Measurements from ENCODE around the gene NT5DC1. TPM values are rescaled to one million over a fixed set of nuclear protein-coding genes. Genes with fewer than 3 reads are reported as not detected.

Gene NT5DC1
- total RNA-seq, 1 donor from 2014 or later = 16.0 TPM

GRCh38 chr6:116271149-116271708 is 170.6 kb downstream of the NT5DC1 start:
- peaks cover 12% of the 10 kb centered on the region for H3K36me3 Mint-ChIP-seq (ENCODE audit: unreplicated experiment)
- no peak overlapping the region for H3K4me3 Mint-ChIP-seq (ENCODE audit: unreplicated experiment)
- no peak overlapping the region for H3K27ac Mint-ChIP-seq (ENCODE audit: unreplicated experiment)
- no peaks in the 10 kb centered on the region for H3K27me3 Mint-ChIP-seq (ENCODE audit: unreplicated experiment)
- H3K4me1 Mint-ChIP-seq (ENCODE audit: unreplicated experiment) = peaks cover 12% of the 10 kb centered on the region
- TF ChIP-seq, protein P1, sequence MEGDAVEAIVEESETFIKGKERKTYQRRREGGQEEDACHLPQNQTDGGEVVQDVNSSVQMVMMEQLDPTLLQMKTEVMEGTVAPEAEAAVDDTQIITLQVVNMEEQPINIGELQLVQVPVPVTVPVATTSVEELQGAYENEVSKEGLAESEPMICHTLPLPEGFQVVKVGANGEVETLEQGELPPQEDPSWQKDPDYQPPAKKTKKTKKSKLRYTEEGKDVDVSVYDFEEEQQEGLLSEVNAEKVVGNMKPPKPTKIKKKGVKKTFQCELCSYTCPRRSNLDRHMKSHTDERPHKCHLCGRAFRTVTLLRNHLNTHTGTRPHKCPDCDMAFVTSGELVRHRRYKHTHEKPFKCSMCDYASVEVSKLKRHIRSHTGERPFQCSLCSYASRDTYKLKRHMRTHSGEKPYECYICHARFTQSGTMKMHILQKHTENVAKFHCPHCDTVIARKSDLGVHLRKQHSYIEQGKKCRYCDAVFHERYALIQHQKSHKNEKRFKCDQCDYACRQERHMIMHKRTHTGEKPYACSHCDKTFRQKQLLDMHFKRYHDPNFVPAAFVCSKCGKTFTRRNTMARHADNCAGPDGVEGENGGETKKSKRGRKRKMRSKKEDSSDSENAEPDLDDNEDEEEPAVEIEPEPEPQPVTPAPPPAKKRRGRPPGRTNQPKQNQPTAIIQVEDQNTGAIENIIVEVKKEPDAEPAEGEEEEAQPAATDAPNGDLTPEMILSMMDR (IDR thresholded peaks at IDR 0.05) = no peak
- H3K9me3 Mint-ChIP-seq (ENCODE audit: unreplicated experiment) = no peaks in the 10 kb centered on the region
- DNase-seq (ENCODE audit: extremely low spot score, unreplicated experiment) = no peak

DNA sequence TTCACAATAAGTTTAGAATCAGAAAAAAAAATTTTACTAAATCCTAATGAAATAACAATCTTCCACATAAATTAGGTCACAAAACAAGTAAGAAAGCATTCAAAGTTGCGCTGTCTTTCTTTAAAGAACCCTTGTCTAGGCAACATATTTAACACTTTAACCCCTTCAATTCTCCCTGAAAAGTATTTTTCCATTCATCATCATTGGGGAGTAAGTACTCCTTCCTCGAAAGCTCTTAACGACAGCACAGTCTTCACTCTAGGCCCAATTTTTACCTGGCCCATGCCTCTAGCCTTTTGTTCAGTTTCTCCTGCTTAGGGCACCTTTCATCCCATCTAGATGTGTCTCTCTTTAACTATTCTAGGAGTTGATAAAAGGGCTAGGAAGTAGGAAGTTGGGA is 176.5 kb downstream of the NT5DC1 start:
- DNase-seq (ENCODE audit: extremely low spot score, unreplicated experiment) = no peak
- H3K27ac Mint-ChIP-seq (ENCODE audit: unreplicated experiment) = peak overlapping the region; percentile 16
- no peaks in the 10 kb centered on the region for H3K27me3 Mint-ChIP-seq (ENCODE audit: unreplicated experiment)
- peaks cover 52% of the 10 kb centered on the region for H3K4me1 Mint-ChIP-seq (ENCODE audit: unreplicated experiment)
- H3K36me3 Mint-ChIP-seq (ENCODE audit: unreplicated experiment) = peaks cover 24% of the 10 kb centered on the region
- peak overlapping the region; percentile 97 for H3K4me3 Mint-ChIP-seq (ENCODE audit: unreplicated experiment)
- TF ChIP-seq, protein P1 (IDR thresholded peaks at IDR 0.05) = no peak
- no peaks in the 10 kb centered on the region for H3K9me3 Mint-ChIP-seq (ENCODE audit: unreplicated experiment)

GRCh38 chr6:116278481-116278829 is 177.8 kb downstream of the NT5DC1 start:
- TF ChIP-seq, protein P1 (IDR thresholded peaks at IDR 0.05) = no peak
- DNase-seq (ENCODE audit: extremely low spot score, unreplicated experiment) = no peak
- H3K27ac Mint-ChIP-seq (ENCODE audit: unreplicated experiment) = peak overlapping the region; percentile 98
- H3K4me3 Mint-ChIP-seq (ENCODE audit: unreplicated experiment) = peak overlapping the region; percentile 97
- no peaks in the 10 kb centered on the region for H3K9me3 Mint-ChIP-seq (ENCODE audit: unreplicated experiment)
- H3K27me3 Mint-ChIP-seq (ENCODE audit: unreplicated experiment) = no peaks in the 10 kb centered on the region
- peaks cover 55% of the 10 kb centered on the region for H3K4me1 Mint-ChIP-seq (ENCODE audit: unreplicated experiment)
- H3K36me3 Mint-ChIP-seq (ENCODE audit: unreplicated experiment) = peaks cover 24% of the 10 kb centered on the region

DNA sequence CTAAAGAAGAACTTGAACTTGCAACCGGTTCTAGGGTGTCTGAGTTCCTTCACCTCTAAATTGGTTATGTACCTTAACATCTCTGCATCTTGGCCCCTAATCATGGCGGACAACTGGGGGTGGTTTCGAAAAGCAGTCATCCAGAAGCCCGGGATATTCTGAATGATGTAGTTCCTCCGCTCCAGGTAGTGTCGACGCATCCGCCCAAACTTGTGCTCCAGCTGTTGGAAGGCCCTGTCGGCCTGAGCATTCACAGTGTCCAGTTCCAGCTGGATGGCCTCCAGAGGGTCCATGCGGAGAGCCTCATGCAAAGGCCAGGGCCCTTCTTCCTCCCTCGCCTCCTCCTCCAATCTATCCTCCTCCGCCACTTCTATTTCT is 178.2 kb downstream of the NT5DC1 start:
- Mint-ChIP-seq H3K27me3 (ENCODE audit: unreplicated experiment) (no peaks in the 10 kb centered on the region), H3K36me3 (ENCODE audit: unreplicated experiment) (peaks cover 24% of the 10 kb centered on the region), H3K4me3 (ENCODE audit: unreplicated experiment) (peak overlapping the region; percentile 97), H3K27ac (ENCODE audit: unreplicated experiment) (peak overlapping the region; percentile 98), H3K9me3 (ENCODE audit: unreplicated experiment) (no peaks in the 10 kb centered on the region), H3K4me1 (ENCODE audit: unreplicated experiment) (peaks cover 55% of the 10 kb centered on the region)
- TF ChIP-seq, protein P1 (IDR thresholded peaks at IDR 0.05) = no peak
- no peak for DNase-seq (ENCODE audit: extremely low spot score, unreplicated experiment)

DNA sequence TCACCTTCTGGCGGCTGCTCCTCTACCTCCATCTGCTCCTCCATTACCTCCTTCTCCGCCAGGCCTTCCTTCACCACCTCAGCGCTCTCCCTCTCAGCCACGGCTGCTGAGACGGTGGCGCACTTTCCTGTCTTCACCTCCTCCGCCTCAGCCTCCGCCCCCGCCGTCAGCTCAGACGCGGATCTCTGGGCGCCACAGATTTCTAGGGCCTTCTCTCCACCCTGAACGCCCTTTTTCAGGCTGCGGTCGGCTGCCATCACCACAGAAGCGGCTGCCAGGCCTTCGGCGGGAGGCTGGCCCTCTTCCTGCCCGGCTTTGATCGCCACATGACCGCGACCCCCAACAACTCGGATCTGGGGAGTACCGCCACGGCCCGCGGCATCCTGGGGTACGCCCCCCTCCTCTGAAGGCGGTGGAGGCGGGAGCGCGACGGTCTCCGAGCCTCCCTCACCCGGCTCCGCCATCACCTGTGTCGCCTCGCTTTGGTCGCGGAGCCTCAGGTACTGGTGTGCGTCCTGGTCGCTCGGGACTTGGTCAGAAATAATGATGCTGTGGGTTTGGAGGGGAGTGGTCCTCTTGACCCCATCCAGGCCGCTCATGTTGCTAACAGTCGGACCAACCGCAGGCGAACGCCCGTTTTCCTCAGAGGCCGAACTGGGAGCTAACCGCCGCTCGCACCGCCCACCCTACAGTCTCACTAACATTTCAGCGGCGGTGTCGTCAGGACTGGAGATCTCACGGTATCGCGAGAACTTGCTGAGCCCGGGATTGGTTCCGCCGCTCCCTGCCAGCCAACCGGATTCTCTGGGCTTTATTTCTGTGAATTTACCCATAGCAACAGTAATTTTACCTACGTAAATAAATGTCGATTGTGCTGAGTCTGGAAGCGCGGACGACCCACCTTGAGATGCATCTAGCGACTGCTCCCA is 178.8 kb downstream of the NT5DC1 start, which contains the start of gene TSPYL1:
TSS of gene TSPYL1 (minus strand) at position 699 of the 929 bp plus-strand sequence. CDS start at position 599, 100 bp downstream.
- no peaks in the 10 kb centered on the region for H3K9me3 Mint-ChIP-seq (ENCODE audit: unreplicated experiment)
- H3K4me1 Mint-ChIP-seq (ENCODE audit: unreplicated experiment) = peaks cover 55% of the 10 kb centered on the region
- DNase-seq (ENCODE audit: extremely low spot score, unreplicated experiment) = peak; percentile 97
- H3K4me3 Mint-ChIP-seq (ENCODE audit: unreplicated experiment) = peak within 1 kb of the TSS; percentile 97
- no peaks in the 10 kb centered on the region for H3K27me3 Mint-ChIP-seq (ENCODE audit: unreplicated experiment)
- peak within 1 kb of the TSS; percentile 98 for H3K27ac Mint-ChIP-seq (ENCODE audit: unreplicated experiment)
- peaks cover 24% of the 10 kb centered on the region for H3K36me3 Mint-ChIP-seq (ENCODE audit: unreplicated experiment)
- TF ChIP-seq, protein P1 (IDR thresholded peaks at IDR 0.05) = no peak
